ENCODE results near the gene IL11.

The IL11 gene

DNA sequence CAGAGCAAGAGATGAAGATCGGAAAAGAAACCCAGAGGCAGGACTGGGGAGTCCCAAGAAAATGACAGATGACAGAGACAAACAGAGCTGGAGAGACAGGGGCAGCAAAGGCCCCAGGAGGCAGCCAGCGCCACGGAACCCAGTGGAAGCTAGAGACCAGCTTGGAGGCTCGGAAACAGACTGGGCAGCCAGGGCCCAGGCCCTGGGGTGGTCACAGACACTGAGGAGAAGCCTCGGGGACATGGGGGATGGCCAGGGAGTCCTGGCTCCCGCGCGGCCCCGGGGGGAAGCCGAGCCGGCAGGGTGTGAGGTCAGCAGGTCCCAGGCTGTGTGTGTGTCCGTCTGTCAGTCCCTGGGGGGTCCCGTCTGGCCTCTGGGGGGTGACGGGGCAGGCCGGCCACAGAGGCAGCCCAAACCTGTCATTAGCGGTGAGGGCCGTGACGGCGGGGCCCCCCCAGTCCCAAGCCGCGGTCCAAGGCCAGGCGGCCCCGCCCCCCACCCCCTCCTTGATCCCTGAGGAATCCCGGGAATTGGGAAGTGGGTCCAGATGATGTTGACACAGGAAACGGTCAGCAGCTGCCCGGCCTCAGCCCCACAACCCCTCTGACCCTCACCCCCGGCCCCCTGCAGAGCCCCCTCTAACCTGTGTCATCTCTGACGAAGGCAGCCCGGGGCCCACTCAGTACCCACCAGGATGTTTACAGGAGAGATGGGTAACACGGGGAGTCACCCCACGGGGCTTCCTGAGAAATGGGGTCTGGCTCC lies 3.9 kb upstream of the IL11 start:
- no peak for TF ChIP-seq TAF1 (IDR thresholded peaks at IDR 0.05; ENCODE audit: low read depth)
- no peak for TF ChIP-seq NFIC (IDR thresholded peaks at IDR 0.05)
- TF ChIP-seq TCF12 (IDR thresholded peaks at IDR 0.05; ENCODE audit: low read depth): no peak
- TF ChIP-seq, protein P1, sequence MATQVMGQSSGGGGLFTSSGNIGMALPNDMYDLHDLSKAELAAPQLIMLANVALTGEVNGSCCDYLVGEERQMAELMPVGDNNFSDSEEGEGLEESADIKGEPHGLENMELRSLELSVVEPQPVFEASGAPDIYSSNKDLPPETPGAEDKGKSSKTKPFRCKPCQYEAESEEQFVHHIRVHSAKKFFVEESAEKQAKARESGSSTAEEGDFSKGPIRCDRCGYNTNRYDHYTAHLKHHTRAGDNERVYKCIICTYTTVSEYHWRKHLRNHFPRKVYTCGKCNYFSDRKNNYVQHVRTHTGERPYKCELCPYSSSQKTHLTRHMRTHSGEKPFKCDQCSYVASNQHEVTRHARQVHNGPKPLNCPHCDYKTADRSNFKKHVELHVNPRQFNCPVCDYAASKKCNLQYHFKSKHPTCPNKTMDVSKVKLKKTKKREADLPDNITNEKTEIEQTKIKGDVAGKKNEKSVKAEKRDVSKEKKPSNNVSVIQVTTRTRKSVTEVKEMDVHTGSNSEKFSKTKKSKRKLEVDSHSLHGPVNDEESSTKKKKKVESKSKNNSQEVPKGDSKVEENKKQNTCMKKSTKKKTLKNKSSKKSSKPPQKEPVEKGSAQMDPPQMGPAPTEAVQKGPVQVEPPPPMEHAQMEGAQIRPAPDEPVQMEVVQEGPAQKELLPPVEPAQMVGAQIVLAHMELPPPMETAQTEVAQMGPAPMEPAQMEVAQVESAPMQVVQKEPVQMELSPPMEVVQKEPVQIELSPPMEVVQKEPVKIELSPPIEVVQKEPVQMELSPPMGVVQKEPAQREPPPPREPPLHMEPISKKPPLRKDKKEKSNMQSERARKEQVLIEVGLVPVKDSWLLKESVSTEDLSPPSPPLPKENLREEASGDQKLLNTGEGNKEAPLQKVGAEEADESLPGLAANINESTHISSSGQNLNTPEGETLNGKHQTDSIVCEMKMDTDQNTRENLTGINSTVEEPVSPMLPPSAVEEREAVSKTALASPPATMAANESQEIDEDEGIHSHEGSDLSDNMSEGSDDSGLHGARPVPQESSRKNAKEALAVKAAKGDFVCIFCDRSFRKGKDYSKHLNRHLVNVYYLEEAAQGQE (IDR thresholded peaks at IDR 0.05; ENCODE audit: low read depth): no peak

DNA sequence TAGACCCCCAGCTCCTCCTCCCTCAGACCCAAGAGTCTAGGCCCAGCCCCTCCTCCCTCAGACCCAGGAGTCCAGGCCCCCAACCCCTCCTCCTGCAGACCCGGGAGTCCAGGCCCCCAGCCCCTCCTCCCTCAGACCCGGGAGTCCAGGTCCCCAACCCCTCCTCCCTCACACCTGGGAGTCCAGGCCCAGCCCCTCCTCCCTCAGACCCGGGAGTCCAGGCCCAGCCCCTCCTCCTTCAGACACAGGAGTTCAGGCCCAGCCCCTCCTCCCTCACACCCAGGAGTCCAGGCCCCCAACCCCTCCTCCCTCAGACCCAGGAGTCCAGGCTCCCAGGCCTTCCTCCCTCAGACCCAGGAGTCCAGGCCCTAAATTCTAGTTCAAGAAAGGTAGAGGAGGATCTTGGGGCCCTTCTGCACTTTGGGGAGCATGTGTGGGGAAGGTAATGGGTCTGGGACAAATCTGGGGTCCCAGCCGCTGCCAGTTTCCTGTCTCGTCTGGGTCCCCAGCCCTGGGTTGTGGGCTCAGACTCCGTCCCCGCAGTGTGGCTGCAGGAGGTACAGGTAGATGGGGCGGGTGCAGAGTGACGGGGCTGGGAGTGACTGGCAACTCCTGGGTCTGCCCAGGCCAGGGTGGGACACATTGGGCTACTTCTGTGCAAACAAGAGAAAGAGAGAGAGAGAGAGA lies 3.2 kb upstream of the IL11 start:
- TF ChIP-seq ZBTB7A (IDR thresholded peaks at IDR 0.05; ENCODE audit: low read depth) (0 out of 2 replicates have a peak, but pooled peaks have one; percentile 25), YY1 (IDR thresholded peaks at IDR 0.05; ENCODE audit: low read depth) (no peak)

DNA sequence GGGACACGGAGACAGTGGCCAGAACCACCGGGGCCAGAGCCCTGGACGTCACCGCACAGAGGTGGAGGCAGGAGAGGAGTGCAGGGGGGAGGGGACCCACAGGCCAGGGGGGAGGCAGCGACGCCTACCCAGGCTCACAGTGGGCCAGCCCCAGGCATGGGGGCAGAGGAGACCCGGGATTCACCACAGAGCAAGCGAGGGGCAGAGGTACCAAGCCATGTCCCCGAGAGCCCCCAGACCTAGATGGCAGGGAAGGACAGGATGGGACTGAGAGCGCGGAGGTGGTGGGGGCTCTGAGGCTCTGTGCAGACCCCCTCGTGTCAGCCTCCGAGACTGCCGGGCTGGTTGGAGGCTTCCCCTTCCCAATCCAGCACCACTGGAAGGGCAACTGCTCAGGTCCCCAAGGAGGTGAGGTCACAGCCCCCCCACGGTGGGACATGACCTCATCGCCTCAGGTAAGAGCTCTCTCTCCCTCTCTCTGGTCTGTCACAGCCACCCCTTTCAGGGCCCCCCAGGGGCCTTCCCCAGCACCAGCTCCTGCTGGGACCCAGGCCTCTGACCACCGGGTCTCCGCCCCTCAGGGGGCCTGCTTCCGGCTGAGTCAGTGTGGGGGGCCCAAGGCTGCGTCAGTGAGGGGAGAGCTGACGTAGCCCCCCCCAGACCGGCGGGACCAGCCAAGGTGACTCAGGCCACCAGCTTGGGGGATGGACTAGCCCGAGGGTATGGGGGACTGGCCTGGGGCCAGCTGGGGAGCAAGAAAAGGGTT lies 2.2 kb upstream of the IL11 start:
- TF ChIP-seq, protein P2, sequence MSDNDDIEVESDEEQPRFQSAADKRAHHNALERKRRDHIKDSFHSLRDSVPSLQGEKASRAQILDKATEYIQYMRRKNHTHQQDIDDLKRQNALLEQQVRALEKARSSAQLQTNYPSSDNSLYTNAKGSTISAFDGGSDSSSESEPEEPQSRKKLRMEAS (IDR thresholded peaks at IDR 0.05): no peak
- 0 out of 2 replicates have a peak, but pooled peaks have one; percentile 11 for TF ChIP-seq CREB1 (IDR thresholded peaks at IDR 0.05; ENCODE audit: low read depth)
- peak; percentile 22; the same call in 1 of the 2 replicates for TF ChIP-seq NFIC (IDR thresholded peaks at IDR 0.05)
- TF ChIP-seq YY1 (IDR thresholded peaks at IDR 0.05; ENCODE audit: low read depth): no peak
- TF ChIP-seq ZBTB7A (IDR thresholded peaks at IDR 0.05; ENCODE audit: low read depth): peak; percentile 78
- TF ChIP-seq, protein P1 (IDR thresholded peaks at IDR 0.05; ENCODE audit: low read depth): no peak

GRCh38 chr19:55369653-55370304 lies 484 bp downstream of the IL11 start:
- TF ChIP-seq, protein P1 (IDR thresholded peaks at IDR 0.05; ENCODE audit: low read depth): no peak
- TF ChIP-seq CEBPB (IDR thresholded peaks at IDR 0.05) (no peak), ZBTB7A (IDR thresholded peaks at IDR 0.05; ENCODE audit: low read depth) (peak; percentile 71; the same call in 1 of the 2 replicates), NFIC (IDR thresholded peaks at IDR 0.05) (no peak)
- TF ChIP-seq, protein P2 (IDR thresholded peaks at IDR 0.05): no peak

- TF ChIP-seq, protein P1 (IDR thresholded peaks at IDR 0.05; ENCODE audit: low read depth): no peak
- TF ChIP-seq EGR1 (IDR thresholded peaks at IDR 0.05): peak; percentile 90
Measured at GRCh38 chr19:55368701-55369563, 1.3 kb downstream of the IL11 start.

Measured in Ishikawa (cell line).